GM18505 (cell line): Measurements from ENCODE around the gene SYCN.

Experiments used
- ATAC-seq: cut with Tn5 transposase; IDR thresholded peaks from one replicate; pipeline ENCODE4 v1.9.1; 2021; ENCODE audit not compliant: unreplicated experiment
- POLR2A ChIP-seq: IDR thresholded peaks from 4 replicates; pipeline ENCODE4 v1.6.1; 2011; ENCODE audit warnings: borderline replicate concordance; ENCODE audit not compliant: insufficient read depth, insufficient read length; ENCODE audit errors: extremely low read depth

Gene SYCN

DNA sequence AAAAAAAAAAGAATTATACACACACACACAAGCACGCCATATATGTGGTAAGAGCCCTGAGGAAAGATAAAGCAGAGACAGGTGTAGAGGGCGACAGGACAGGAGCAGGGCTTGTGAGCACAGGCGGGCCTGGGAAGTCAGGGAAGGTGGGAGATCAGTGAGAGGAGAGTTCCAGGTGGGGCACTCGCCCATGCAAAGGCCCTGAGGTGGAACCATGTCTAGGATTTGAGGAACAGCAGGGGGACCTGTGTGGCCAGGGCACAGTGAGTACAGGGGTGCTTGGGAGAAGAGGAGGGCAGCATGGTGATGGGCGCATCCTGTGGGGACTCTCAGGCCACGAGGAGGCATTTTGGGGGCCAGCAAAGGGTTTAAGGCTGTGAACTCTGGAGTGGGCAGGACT lies 39.8 kb downstream of the SYCN start:
- no peak for TF ChIP-seq POLR2A
- no peak for ATAC-seq

DNA sequence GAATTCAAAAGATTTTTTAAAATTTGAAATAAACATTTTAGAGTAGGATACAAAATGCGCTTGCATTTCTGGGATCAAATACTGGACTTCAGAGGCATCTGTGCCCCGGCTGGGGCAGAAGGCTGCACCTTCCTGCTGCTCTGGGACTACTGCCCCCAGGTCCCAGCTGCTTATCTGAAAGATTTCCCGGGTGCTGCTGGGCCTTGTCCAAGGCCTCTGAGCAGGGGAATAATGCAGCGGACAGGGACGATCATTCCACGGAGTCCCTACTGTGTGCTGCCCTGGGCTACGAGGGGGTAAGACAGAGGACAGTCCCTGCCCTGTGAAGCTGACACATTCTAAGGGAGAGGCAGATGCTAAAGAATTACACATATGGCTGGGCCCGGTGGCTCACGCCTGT lies 40.4 kb downstream of the SYCN start:
- ATAC-seq: no peak
- no peak for TF ChIP-seq POLR2A

DNA sequence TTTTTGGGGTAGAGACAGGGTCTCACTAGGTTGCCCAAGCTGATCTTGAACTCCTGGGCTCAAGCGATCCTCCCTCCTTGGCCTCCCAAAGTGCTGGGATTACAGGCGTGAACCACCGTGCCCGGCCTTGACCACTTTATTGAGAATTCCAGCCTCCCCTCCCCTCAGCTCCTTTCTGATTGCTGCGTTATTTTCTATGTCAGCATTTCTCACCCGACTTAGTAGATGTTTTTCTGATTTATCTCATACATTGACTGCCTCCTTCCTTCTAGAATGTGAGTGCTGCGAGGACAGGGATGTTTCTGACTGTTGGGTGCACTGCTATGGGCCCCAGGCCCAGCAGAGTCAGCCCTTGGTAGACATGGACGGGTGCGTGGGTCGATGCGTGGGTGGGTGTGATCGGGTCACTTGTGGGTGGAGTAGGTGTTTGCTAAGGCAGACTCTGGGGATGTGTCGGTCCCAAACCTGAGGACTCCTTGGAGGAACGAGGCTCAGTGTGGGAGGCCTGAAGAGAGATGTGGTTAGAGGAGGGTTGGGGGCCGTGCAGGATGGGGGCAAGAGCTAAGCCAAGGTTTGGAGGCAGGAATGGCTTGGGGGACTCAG lies 41.5 kb downstream of the SYCN start:
- no peak for TF ChIP-seq POLR2A
- no peak for ATAC-seq

DNA sequence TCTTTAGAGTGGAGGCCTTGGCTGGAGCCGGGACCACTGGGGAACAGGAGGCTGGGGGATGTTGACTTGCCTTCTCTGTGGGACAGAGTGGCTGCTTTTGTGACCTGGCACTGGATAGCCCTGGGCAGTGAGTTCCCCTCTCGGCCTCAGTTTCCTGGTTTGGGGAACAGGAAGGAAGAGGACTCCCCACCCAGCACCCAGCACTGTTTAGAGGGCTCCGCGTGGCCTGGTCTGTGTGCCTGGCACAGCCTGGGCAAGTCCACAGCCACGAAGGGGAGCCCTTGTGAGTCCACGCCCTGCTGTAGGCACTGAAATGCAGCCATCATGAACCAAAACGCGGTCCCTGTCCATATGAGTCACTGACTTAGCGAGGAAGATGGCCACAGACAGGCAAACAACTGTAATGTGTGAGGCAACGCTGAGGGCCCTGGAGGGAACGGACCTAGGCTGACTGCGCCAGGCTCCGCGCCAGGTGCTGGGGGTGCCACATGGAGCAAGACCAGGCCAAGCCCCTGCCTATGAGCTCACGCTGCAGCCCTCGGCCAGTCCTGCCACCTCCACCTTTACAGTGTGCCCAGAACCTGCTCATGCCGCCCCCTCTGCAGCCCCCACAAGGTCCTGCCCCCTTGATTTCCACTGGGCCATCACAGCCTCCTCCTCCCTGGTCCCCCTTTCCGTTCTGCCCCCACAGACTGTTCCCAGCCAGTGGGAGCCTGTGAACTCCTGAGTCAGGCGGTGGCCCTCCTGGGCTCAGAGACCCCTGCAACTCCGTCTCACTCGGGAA lies 43.0 kb downstream of the SYCN start:
- TF ChIP-seq POLR2A: no peak
- ATAC-seq: no peak

DNA sequence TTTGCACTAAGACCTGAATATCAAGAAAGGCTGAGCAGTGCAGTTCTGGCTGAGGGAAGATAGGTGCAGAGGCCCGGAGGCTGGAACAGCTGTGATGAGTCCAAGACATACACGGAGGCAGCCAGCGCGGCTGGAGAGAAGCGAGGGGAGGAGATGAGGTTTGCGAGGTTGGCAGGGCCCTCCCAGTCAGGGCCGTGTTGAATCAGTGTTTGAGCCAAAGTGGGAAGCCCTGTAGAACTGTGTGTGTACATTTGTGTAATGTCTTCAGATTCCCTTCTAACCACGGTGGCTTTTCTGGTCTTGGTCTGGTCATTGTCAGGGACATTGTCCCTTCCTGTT lies 43.6 kb downstream of the SYCN start:
- TF ChIP-seq POLR2A: no peak
- no peak for ATAC-seq

DNA sequence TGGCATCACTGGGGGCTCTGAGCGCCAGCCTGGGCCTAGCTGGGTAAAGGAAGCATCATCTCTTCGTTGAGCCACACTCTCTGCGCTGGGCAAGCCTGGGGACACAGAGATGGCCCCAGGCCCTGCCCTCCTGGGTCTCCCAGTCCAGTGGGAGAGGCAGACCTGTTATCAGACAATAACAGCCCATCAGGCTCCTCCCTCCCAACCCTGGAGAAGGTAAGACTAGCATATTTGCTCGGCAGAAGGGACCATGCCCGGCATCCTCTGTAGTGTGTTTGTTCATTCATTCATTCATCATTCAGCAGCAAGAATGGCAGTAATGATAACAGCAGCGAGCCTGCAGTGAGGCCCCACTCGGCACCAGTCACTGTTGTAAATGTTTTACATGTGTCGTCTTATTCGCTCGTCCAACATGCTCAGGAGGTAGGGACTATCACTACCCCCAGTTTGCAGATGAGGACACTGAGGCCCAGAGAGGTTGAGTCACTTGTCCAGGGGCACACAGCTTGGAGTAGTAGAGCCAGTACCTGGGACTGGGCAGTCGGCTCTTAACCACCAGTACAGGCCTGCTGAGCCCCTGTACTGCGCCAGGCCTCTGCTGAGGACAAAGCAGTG lies 45.3 kb downstream of the SYCN start:
- no peak for ATAC-seq
- TF ChIP-seq POLR2A: no peak

DNA sequence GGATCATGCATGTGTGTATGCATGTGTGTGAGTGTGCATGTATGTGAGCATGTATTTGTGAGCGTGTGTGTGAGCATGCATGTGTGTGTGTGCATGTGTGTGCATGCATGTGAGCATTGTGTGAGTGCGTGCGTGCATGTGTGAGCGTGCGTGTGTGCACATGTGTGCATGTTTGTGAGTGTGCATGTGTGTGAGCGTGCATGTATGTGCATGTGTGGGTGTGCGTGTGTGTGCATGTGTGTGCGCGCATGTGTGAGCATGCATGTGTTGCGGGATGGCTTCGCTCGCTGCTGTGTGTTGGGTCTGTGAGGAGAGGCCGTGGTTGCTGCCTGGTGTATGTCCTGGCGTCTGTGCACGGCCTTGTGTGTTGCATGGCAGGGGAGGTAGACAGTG lies 46.1 kb downstream of the SYCN start:
- ATAC-seq: no peak

DNA sequence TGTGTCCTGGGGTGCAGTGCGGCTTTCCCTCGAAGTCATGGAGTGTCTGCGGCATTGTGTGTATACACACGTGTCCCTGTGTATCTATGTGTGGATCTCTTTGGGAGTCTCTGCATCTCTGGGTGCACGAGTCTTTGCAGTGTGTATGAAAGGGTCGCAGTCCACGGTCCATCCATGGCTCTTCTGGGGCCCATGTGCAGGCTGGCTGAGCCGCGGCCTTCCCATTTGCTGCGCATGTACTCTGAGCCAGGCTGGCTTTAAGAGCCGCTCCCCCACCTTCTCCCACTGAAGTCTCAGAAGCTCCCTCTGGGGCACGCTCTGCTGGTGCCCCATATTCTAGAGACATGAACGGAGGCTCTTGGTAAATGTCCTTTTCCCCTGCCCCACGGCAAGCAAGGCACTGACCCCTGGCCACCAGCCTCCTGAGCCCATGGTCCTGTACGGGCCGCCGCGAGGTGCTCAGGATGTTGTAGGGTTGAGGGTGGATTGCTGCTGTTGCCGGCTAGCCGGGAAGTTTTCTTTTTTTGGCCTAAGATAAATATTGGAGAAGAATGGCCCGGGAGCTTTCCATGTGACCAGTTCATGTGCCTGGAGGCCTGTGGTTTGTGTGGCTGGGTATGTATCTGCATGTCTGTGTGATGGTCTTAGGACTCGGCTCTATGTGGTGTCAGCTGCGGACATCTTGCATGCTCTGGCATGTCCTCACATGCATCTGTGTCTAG lies 46.6 kb downstream of the SYCN start:
- TF ChIP-seq POLR2A: no peak
- no peak for ATAC-seq

More for the DNA sequence above, 46.1 kb downstream of the SYCN start:
- no peak for TF ChIP-seq POLR2A

DNA sequence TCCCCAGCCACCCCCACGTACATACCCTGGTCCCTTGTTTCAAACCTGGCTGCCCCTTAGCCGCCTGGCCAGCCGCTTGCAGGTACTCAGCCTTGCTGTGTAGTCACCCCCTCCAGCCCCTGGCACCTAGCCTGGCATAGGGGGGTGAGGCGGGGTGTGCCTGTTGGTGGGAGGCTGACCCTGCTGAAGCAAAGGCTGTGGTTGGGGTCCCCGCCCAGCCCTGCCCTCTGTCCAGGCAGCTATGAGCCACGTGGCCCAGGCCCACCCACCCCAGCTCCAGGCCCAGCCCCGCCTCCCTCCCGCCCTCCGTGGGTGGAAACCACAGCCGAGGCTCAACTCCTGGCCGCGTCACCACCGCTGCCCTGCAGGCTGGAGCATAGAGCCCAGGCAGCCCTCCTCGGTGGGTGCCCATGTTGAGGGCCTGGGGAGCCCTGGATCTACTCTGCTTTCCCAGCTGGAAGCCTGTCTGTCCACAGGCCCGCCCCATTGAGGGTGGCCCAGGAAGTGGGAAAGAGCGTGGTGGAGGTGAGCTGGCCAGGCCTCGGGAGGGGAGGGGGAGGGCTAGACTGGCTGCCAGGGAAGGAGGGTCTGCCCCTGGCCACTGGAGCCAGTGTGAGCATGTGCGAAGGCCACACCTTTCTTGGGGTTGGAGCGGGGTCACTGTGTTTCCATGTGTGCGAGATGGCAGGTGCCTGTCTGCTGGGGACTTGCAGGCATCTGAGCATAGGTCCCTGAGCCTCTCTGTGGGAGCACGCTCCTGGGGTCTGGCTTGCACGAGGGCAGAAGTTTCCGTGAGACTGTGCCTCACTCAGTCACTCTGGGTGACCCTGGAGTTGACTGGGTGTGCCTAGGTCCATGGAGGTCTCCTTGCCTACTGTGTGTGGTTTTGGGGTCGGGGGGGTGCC lies 47.5 kb downstream of the SYCN start:
- TF ChIP-seq POLR2A: no peak
- no peak for ATAC-seq

DNA sequence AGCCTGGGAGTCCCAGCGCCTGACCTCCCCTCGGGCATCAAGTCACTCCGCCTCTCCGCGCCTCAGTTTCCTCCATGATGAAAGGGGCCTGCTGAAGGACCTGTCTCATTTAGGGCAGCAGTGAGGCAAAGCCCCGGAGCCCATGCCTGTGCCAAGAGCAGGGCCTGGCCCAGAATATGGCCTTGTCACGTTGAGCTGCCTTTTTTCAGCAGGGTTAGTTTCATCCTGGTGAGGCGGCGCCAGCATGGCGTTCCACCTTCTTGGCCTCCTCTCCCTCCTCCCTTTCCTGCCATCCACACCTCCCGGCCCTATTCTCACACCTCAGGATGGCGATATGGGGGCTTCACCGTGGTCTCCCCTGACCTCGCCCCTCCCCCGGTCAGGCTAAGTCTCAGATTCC lies 48.3 kb downstream of the SYCN start:
- ATAC-seq: no peak
- no peak for TF ChIP-seq POLR2A

DNA sequence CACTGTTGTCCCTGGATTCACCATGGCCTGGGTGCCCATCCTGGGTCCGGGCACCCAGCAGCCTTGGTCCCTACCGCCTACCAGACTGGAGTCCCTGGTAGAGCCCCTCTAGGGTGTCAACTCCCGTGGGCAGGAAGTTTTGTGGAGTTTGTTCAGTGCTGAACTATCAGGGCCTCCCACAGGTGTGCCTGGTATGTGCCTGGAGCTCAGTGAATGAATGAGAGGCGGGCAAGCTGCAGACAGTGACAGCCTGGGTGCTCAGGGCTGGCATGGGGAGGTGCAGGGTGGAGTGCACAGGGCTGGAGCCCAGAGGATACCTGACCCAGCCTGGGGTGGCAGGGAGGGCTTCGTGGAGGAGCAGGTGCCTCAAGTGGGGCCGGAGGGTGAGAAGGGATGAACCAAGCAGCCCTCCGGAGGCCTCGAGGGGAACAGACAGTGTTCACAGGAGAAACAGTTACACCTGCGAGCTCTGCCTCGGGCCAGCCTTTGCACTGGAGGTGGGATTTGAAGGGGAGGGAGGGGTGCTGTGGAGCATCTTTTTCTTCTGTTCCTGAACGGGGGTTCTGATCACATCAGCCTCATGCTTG lies 48.9 kb downstream of the SYCN start:
- TF ChIP-seq POLR2A: no peak

DNA sequence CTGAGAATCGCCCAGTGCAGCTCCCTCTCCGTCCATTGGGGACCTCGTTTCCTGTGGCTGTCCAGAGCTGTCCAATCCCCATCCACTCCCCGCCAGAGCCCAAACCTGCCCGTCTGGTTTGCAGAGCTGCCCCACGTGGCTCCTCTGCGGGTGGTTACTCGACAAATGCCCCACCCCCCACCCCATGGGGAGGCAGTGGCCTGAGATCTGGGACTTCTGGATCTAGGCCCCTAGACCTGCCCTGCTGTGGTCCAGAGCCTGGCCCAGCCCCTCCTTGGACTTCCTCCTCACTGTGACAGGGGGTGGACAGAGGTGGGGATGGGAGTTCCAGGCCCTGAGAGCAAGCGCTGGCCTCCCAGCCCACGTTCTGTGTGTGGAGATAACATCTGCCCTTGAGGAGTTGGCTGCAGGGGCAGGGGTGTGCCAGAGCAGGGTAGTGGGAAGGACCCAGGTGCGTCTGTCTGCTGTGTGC lies 49.4 kb downstream of the SYCN start:
- no peak for ATAC-seq
- no peak for TF ChIP-seq POLR2A

More for the DNA sequence above, 48.9 kb downstream of the SYCN start:
- no peak for ATAC-seq
